Epithelial cell of esophagus (primary cell): ENCODE results near the gene SLC5A12.
"Not testable (repeated sequence)": the region's sequence is repeated elsewhere in the genome, so short reads cannot be mapped to it uniquely, and the experiment has no call there.

Experiments
- DNase-seq: peaks from one replicate; pipeline ENCODE4 v3.0.0; 2010; ENCODE audit warnings: low read depth
- H3K4me3 ChIP-seq: 2 replicates; pipeline ENCODE4 v1.5.1; 2011; ENCODE audit warnings: mild to moderate bottlenecking, low read length, control low read depth
- TF ChIP-seq, protein P1 (sequence below): IDR thresholded peaks from 2 replicates; pipeline ENCODE4 v1.5.1; 2011; ENCODE audit warnings: low read depth, mild to moderate bottlenecking, low read length, control low read depth, inconsistent platforms; ENCODE audit not compliant: insufficient read depth; ENCODE audit errors: missing control alignments

Gene SLC5A12

DNA sequence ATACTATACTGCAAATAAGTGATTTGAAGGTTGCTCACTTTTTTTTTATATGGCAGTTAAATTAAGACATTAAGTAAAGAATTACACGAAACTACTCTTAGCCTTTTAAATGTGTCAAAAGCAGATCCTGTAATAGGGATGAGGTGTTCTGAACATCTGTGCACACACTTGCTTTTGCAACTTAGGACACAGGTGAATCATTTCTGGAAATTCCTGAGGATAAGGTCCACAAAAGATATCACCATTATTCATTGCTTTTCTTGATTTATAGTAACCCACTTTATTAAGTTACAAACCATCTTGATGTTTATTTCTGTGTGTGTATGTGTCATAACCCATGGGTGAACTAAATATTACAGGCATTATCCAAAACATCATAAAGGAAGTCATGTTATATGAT lies 55.9 kb downstream of the SLC5A12 start:
- no peak overlapping the region for H3K4me3 ChIP-seq
- DNase-seq, result peak; percentile 73
- TF ChIP-seq, protein P1, sequence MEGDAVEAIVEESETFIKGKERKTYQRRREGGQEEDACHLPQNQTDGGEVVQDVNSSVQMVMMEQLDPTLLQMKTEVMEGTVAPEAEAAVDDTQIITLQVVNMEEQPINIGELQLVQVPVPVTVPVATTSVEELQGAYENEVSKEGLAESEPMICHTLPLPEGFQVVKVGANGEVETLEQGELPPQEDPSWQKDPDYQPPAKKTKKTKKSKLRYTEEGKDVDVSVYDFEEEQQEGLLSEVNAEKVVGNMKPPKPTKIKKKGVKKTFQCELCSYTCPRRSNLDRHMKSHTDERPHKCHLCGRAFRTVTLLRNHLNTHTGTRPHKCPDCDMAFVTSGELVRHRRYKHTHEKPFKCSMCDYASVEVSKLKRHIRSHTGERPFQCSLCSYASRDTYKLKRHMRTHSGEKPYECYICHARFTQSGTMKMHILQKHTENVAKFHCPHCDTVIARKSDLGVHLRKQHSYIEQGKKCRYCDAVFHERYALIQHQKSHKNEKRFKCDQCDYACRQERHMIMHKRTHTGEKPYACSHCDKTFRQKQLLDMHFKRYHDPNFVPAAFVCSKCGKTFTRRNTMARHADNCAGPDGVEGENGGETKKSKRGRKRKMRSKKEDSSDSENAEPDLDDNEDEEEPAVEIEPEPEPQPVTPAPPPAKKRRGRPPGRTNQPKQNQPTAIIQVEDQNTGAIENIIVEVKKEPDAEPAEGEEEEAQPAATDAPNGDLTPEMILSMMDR, result no peak

DNA sequence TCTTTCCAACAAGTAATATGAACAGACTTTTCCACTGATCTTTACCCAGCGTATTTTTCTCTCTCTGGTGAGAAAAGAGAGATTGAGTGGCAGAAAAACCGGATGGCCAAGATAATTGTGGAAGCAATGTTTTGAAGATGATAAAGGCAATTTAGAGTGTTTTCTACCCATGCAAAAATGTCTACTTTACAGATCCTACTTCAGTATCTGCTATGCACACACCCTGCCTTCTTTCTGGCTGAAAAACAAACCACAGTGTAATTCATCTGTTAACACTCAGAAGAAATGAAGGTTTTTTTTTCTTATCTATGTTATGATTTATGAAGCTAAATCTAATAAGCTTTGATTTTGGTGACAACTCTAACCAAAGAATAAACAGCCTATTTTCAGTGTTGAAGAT lies 56.8 kb downstream of the SLC5A12 start:
- TF ChIP-seq, protein P1, result no peak

DNA sequence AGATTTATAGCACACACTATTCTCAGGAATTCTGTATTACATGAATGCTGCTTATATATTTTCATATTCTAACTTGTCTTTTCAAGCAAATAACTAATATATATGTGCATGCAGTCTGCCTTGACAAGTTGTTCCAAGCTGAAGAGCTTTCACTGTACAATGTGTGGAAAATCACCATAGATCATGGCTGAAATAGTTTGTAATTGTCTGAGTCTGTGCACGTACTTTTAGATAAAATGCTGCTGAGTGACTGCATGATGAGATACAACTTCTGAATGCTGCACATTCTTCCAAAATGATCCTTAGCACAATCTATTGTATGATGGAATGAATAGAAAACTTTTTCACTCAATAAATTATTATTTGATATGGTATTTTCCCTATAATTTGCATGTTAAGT lies 58.9 kb downstream of the SLC5A12 start:
- TF ChIP-seq, protein P1, result no peak
- DNase-seq, result no peak
- H3K4me3 ChIP-seq, result no peak overlapping the region

More for the DNA sequence above, 56.8 kb downstream of the SLC5A12 start:
- no peak for DNase-seq
- H3K4me3 ChIP-seq, result no peak overlapping the region

DNA sequence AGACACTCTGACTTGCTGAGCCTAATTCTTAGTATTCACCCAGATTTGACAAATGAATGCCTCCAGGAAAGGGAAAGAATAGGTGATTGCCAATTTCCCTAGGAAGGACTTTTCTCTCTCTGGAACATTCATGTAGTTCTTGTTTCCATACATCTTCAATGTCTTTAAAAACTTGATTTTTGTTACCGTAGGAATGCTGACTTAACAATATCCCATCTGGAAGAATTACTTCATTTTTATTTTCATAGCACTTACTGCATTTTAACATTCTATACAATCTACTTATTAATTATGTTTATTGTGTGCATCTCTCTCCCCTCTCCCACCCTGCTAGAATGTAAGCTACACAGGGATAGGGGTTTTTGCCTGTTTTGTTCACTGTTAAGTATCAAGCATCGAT lies 66.6 kb downstream of the SLC5A12 start:
- TF ChIP-seq, protein P1, result no peak
- DNase-seq, result no peak
- no peak overlapping the region for H3K4me3 ChIP-seq

DNA sequence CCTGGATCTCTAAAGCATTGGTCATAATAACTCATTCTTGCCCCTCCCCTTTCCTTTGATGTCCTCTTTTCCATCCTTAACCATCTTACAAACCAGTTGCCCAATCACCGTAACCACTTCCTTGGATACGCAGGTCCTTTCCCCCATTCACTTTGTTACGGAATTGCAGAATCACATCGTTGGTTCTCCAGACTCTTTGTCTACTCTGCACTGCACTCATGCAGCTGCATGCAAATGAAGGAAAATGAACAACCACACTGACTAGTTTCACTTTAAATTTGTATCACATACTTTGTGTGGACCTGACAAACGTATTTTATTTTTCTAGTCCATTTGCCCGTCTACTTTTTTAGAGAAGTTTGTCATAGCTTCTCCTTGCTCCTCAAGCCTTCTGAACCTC lies 69.9 kb downstream of the SLC5A12 start:
- H3K4me3 ChIP-seq, result no peak overlapping the region
- TF ChIP-seq, protein P1, result no peak
- peak; percentile 28 for DNase-seq

DNA sequence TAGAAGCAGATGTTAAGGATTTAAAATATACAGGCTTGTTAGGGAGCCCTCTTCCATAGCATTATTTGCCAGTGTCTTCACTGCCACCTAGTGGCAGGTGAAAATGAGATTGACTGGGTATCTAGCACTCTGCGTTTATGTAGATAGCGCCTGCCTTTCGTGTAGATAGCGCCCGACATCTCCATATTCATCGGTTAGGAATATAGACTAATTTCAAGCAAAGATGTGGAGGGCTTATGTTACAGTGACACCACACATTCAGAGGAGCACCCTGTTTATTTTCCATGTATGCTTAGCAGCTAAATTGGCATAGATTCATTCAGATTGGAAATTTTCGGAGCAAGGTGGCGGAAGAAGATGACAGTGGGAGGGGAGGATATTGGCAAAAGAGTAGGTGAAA lies 72.0 kb downstream of the SLC5A12 start:
- TF ChIP-seq, protein P1, result peak; percentile 87
- H3K4me3 ChIP-seq, result no peak overlapping the region
- peak; percentile 87 for DNase-seq

DNA sequence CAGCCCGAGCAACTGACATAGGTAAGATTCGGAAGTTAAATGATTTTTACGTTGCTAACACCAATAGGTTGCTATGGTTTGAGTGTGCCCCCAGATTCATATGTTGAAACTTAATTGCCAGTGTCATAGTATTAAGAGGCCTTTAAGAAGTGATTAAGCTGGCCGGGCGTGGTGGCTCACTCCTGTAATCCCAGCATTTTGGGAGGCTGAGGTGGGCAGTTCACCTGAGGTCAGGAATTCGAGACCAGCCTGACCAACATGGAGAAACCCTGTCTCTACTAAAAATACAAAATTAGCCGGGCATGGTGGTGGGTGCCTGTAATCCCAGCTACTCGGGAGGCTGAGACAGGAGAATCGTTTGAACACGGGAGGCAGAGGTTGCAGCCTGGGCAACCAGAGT lies 78.5 kb downstream of the SLC5A12 start:
- H3K4me3 ChIP-seq, result not testable (repeated sequence)

DNA sequence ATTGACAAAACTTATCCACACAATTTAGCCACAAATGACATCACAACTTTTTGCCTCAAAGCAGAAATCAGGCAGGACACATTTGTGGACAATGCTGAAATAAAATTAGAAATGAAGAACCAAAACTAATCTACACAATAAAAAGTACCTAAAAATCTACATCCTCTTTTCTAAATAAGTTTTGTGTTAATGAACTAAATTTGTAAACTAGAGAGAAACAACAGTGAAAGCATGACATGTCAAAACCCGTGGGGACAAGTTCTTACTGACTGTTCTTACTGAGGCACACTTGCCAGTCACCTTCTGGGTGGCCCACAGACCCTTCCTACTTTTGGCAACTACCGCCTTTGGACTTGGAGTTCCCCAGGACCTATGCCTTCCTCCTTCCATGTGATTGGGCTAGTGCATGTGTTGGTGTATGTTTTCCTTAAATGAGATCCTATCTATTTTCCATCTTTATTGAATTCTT lies 89.1 kb downstream of the SLC5A12 start:
- DNase-seq, result no peak
- H3K4me3 ChIP-seq, result no peak overlapping the region
- TF ChIP-seq, protein P1, result no peak

More for the DNA sequence above, 78.5 kb downstream of the SLC5A12 start:
- DNase-seq, result not testable (repeated sequence)
